Right lung (tissue), 5 donors: ENCODE results near the gene HIVEP3. TPM values are rescaled to one million over a fixed set of nuclear protein-coding genes. Genes with fewer than 3 reads are reported as not detected.

Source experiments
- DNase-seq, 2 donors: peaks; one replicate each; pipeline ENCODE4 v3.0.0-alpha.2; 2013
- polyA plus RNA-seq, 5 donors: library from polyadenylated mRNA; unstranded; fragments of 120-200 nt; gene quantifications; one replicate each; pipeline versions ENCODE4 v1.2.1 to v1.2.3, GENCODE V29; 2013; ENCODE audit warnings: inconsistent platforms in 1 of 5, low replicate concordance in 1 of 5; ENCODE audit not compliant: insufficient read length in 5 of 5, insufficient read depth in 1 of 5

Gene HIVEP3
- polyA plus RNA-seq, 5 donors, result 6.3 to 7.6 (median 6.7) TPM

GRCh38 chr1:41652384-41653265 lies 266.1 kb downstream of the HIVEP3 start:
- DNase-seq, result no peak

DNA sequence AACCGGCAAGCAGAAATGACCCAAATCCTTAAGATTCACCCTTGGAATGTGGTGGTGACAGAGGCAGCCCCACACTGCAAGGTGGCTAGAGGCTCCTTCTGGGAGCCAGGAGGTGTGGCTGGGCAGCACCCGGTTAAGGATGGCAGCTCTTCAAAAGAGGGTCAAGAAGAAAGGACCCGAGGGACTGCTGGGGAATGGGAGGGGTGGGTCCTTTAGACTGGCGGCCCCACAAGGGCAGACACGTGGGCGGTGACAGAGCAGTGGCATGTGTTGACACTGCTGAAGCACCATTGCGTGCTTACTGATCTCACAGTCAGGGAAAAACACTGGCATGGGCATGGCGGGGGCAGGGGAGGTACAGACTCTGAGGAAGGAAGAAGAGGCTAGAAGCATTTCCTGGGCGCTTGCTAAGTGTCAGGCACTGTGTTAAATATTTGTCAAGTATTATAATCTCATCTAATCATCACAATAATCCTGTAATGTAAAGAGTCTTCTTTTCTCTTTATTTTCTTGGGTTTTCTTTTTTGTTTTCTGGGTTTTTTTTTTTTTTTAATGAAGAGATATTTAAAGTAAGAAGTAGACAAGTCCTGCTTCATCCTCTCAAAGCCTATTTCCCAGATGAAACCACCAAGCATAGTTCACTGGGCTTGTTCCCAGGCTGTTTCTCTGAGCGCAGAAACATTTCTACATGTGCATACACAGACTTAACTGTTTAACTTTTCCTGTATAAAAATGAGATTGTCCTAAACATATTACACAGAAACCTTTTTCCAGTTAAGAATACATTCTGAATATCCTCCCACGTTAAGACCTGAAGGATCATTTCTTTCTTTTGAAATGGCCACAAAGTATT lies 268.5 kb downstream of the HIVEP3 start:
- DNase-seq, result no peak

- no peak for DNase-seq
Measured at GRCh38 chr1:41649396-41650027, 269.2 kb downstream of the HIVEP3 start.

DNA sequence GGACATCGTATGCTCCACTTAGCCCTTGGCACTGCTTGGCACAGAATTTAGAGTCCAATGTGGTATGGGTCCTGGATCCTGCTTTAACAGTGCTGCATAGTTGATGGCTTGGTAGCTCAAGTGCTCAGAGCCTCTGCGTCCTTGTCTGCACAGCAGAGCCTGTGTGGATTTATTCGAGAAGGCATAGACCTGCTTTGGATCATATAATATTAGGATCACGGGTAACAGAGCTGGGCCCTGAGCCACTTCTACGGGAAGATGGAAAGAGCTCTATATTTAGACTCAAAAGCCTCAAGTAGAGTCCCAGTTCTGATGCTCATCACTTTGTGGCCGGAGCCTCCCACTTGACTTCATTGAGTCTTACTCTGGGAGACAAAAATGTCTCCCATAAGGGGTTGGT lies 269.9 kb downstream of the HIVEP3 start:
- no peak for DNase-seq

- DNase-seq, result no peak
Measured at GRCh38 chr1:41648230-41648629, 270.5 kb downstream of the HIVEP3 start.

- no peak for DNase-seq
Measured at GRCh38 chr1:41647221-41648135, 271.2 kb downstream of the HIVEP3 start.

- no peak for DNase-seq
Measured at GRCh38 chr1:41646186-41646585, 272.5 kb downstream of the HIVEP3 start.

GRCh38 chr1:41645062-41645461 lies 273.7 kb downstream of the HIVEP3 start:
- no peak for DNase-seq

DNA sequence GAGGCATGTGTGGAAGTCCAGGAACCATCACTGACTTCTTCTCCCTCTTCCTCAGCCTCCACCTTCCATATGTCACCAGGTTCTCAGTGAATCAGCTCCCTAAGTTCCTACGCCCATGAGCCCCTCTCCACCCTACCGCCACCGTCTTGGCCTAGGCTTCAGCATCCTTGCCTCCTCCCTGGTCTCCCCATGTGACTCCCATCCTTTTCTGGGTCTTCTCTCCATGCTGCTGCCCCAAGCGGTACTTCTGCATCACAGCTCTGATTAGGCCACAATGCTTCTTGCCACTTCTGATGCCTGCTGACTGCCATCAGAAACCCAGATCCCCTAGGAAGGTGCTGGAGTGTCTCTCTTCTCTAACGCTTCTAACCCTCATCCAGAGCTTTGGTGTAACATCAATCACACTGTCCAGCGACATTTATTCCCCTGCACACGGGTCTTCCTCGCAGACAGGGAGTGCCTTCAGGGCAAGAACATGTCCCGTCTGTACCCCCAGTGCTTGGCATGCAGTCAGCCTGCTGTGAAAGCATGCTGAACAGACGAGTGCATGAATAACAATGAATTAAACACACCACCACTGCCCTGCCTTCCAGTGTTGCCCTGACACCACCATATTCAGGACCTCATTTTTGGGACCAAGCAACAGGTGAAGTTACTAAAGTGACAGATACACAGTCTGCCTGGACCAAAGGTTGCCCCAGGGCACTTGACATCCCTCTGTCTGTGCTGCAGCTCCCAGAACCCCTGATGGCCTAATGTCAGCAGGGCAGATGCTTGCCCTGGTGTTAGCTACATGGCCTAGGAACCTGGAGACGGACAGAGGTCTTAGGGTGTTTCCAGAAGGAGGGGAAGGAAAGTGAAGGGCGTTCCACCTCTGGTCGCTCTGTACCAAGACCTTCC lies 275.6 kb downstream of the HIVEP3 start:
- no peak for DNase-seq

DNA sequence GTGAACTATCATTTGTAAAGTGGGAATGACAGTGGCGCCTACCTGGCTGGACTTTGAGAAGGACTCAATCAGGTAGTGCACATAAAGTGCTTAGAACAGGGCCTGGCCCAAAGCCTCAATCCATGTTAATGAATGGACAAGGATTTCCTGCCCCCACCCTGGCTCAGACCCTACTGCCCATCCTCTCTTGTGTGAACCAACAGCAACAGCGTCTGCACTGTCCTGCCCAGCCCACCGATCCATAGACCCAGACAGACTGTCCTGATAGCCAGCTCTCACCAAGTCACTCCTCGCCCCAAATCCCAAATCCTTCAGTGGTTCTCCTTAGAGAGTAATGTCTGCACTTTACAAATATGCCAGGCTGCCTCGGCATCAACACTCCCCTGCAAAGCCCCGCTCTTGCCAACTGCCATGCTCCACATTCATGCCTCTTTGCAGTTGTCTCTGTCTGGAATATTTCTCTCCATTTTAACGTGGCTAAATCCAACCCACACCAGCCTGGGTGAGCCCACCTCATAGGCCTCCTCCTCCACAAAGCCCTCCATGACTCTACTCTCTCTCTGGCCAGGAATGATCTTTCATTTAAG lies 276.7 kb downstream of the HIVEP3 start:
- no peak for DNase-seq

- DNase-seq, result no peak
Measured at GRCh38 chr1:41641475-41641814, 277.3 kb downstream of the HIVEP3 start.

DNA sequence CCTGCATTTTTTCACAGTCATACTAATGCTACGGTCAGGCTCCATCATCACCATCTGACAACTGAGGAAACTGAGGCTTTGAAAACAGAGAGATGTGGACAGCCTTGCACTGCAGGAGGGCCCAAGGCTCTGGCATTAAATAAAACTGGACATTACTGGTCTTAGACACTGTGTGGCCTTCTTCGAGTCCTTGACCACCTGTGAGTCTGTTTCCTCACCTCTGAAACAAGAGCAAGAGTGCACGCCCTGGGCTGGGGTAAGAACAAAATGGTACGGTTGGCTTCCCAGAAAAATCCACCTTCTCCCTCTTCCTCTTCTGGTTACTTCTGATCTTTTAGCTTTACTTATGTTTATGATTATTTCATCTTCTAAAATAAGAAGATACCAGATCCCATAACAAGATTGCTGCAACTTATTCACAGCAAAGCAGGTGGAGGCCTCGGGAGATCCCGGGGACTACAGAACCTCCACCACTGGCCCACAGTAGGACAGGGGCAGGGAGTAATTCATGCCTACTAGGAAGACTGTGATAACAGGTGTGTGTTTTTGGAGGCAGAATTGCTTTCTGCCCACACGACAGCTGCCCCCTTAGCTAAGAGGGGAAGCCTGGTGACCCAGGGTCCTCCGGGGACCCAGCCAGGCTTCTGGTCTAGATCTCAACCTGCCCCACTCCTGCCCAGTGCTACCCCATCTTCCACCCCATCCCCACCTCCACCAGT lies 277.8 kb downstream of the HIVEP3 start:
- no peak for DNase-seq

- no peak for DNase-seq
Measured at GRCh38 chr1:41640141-41640751, 278.5 kb downstream of the HIVEP3 start.

GRCh38 chr1:41639332-41639936 lies 279.3 kb downstream of the HIVEP3 start:
- no peak for DNase-seq

GRCh38 chr1:41638086-41639024 lies 280.4 kb downstream of the HIVEP3 start:
- no peak for DNase-seq

GRCh38 chr1:41637367-41637766 lies 281.4 kb downstream of the HIVEP3 start:
- DNase-seq, result no peak

DNA sequence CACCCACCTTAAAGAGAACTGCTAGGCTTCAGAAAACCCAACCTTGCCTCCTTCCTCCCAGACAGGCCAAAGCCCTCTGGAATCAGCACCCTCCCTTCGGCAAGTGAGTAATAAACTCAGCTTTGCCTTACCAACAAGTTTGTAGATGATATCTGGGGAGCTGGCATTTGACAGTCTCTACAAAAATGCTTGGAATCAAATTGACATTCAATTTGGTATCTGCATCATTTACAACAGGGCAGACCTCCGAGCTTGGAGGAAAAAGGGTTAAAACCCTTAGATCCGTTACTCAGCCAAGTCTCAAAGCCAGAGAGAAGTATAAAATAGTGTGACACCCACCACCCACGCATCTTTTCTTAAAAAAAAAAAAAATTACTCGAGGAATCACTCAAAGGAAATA lies 285.0 kb downstream of the HIVEP3 start:
- DNase-seq, result no peak
